Prostate gland (tissue), 2 donors: ENCODE data around the gene DMBX1. TPM values are rescaled to one million over a fixed set of nuclear protein-coding genes. Genes with fewer than 3 reads are reported as not detected.

Experiments
- DNase-seq: peaks from one replicate; pipeline ENCODE4 v3.0.0-alpha.2; 2019; ENCODE audit warnings: low spot score
- H3K27ac ChIP-seq, 2 donors: fragments of 200-600 bp; sonication (generic); 2 replicates each; pipeline ENCODE4 v1.5.1; 2017 to 2019
- H3K27me3 ChIP-seq: fragments of 200-600 bp; sonication (generic); replicated peaks from 2 replicates; pipeline ENCODE4 v1.5.1; 2019; ENCODE audit not compliant: insufficient read depth
- H3K36me3 ChIP-seq, 2 donors: fragments of 200-600 bp; sonication (generic); 1 replicate in 1 of 2; 2 replicates in 1 of 2; pipeline versions ENCODE4 v1.5.1 to v1.8.1; 2017 to 2019
- H3K4me1 ChIP-seq: fragments of 200-600 bp; sonication (generic); replicated peaks from 2 replicates; pipeline ENCODE4 v1.5.1; 2019
- H3K4me3 ChIP-seq, 2 donors: fragments of 200-600 bp; sonication (generic); 2 replicates each; pipeline ENCODE4 v1.5.1; 2017 to 2019
- H3K9me3 ChIP-seq: fragments of 200-600 bp; sonication (generic); 2 replicates; pipeline ENCODE4 v1.5.1; 2017
- POLR2A ChIP-seq: fragments of 450-650 bp; IDR thresholded peaks from one replicate; pipeline ENCODE4 v1.6.1; 2016; ENCODE audit warnings: antibody characterized with exemption, mild to moderate bottlenecking
- POLR2AphosphoS5 ChIP-seq: sonication (generic); formaldehyde crosslinking; IDR thresholded peaks from one replicate; pipeline ENCODE4 v1.6.1; 2017; ENCODE audit warnings: antibody characterized with exemption
- WGBS: methylation state at CpG from one replicate; pipeline ENCODE4 v1.1.5; 2018; 5-methylcytosine and 5-hydroxymethylcytosine counted together
- intact Hi-C: fragments of 100-400 bp; cut with DNase I; formaldehyde crosslinking; loops from one replicate; pipeline ENCODE4 v1.14.2; 2022
- total RNA-seq, 2 donors: library from RNA; depleted of rRNA; stranded (reverse); fragments of >200 nt; gene quantifications; one replicate each; pipeline ENCODE4 v1.1.0, GENCODE V29; 2016
- TF ChIP-seq, protein P1 (sequence below), 4 experiments: fragments of 200-600 bp in 2 of 4; fragments of 450-650 bp in 2 of 4; sonication (generic) in 2 of 4; IDR thresholded peaks; 1 replicate in 3 of 4; 2 replicates in 1 of 4; pipeline ENCODE4 v1.5.1; 2016 to 2019; ENCODE audit warnings: antibody characterized with exemption in 4 of 4, mild to moderate bottlenecking in 2 of 4, moderate library complexity in 2 of 4

The DMBX1 gene
- total RNA-seq, 2 donors from 2014 or later = not detected

DNA sequence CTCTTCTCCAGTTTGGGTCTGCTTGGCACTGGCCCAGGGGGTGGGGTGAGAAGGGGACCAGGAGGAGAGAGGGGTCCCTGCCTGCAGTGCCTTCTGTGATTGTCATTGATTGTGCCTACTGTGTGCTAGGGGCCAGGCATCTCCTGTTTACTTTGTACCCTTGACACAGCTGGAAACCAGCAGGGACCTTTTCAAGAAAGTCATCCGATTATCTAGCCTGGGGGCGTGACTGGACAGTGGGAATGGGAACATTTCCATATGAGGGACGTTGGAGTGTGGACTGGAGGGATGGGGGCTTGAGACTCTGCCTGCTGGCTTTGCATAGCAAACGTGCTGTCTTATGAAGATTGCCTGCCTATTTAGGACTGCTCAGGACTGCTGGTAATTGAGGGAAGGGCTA, 19.8 kb upstream of the DMBX1 start:
- TF ChIP-seq, protein P1, sequence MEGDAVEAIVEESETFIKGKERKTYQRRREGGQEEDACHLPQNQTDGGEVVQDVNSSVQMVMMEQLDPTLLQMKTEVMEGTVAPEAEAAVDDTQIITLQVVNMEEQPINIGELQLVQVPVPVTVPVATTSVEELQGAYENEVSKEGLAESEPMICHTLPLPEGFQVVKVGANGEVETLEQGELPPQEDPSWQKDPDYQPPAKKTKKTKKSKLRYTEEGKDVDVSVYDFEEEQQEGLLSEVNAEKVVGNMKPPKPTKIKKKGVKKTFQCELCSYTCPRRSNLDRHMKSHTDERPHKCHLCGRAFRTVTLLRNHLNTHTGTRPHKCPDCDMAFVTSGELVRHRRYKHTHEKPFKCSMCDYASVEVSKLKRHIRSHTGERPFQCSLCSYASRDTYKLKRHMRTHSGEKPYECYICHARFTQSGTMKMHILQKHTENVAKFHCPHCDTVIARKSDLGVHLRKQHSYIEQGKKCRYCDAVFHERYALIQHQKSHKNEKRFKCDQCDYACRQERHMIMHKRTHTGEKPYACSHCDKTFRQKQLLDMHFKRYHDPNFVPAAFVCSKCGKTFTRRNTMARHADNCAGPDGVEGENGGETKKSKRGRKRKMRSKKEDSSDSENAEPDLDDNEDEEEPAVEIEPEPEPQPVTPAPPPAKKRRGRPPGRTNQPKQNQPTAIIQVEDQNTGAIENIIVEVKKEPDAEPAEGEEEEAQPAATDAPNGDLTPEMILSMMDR (IDR thresholded peaks at IDR 0.05) = no peak
- no peak for TF ChIP-seq POLR2A
- no peak for TF ChIP-seq POLR2AphosphoS5
- no peak for DNase-seq

DNA sequence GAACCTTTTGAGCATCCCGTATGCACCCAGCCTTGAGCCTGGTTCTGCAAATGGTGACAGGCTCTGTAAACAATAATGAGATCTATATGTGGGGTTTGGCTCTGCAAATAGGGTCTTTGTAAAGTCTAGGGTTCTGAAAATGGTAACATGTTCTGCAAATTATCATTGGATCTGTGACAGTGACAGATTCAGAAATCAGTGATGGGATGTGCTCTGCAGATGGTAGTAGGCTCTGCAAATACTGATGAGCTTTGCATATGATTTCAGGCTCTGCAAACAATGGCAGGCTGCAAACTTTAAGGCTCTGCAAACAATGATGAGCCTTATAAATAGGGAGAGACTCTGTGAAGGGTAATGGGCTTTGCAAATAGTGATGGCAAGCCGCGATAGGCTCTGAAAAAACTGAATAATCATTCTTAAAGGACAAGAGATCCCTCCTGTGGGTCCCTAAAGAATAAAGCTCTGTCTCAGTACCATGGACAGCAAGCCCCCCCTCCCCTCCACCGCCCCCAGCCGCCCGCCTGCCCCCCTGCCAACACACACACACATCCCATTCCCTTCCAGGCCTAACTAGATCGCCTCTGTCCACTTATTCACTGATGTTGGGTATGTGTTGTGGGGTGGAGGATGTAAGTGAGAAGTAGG, 17.7 kb upstream of the DMBX1 start:
- H3K27me3 ChIP-seq = no peaks in the 10 kb centered on the region

More for the DNA sequence above, 19.8 kb upstream of the DMBX1 start:
- Histone ChIP-seq H3K9me3 (no peaks in the 10 kb centered on the region), H3K4me1 (no peaks in the 10 kb centered on the region), H3K27ac (no peak overlapping the region), H3K4me3 (no peak overlapping the region), H3K36me3 (no peaks in the 10 kb centered on the region), H3K27me3 (no peaks in the 10 kb centered on the region)
- WGBS = 37% methylated on average over 4 of the region's 4 CpGs
- intact Hi-C loops = no loop called here

DNA sequence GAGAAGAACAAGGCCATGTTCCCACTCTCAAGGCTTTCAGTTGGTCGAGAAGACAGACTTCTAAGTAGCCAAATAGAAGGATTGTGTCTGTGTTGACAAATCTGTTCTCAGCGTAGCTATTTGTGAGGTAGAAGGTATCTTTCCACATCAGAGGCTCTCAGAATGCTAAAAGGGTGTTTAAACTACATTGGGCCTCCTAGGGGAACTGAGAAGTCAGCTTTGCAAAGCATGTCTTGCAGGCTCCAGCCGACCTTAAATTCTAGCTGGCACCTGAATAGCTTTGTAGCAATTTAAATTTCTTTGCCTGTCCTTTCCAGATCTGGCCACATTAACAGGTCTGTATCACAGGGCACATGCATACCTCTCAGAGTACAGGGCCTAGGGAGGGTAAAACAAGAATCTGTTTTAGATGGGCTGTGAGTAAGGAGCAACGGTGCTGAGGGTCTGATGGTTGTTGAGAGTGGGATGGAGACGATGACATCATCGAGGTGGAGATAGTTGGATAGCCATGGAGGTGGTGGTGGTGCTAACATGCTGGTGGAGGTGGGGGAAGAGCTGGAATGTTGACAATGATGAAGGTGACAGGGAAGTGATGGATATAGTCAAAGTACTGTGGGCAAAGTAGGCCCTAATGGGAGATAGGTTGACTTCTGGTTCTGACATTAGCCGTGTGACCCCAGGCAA, 17.0 kb upstream of the DMBX1 start:
- TF ChIP-seq, protein P1 (IDR thresholded peaks at IDR 0.05) = no peak
- TF ChIP-seq POLR2AphosphoS5 (no peak), POLR2A (no peak)
- Histone ChIP-seq H3K4me3 (no peak overlapping the region), H3K36me3 (no peaks in the 10 kb centered on the region), H3K27me3 (no peaks in the 10 kb centered on the region), H3K4me1 (no peaks in the 10 kb centered on the region), H3K27ac (no peak overlapping the region), H3K9me3 (no peaks in the 10 kb centered on the region)
- WGBS = 73% methylated on average over 7 of the region's 7 CpGs
- no peak for DNase-seq
- intact Hi-C loops = no loop called here

More for the DNA sequence above, 17.7 kb upstream of the DMBX1 start:
- H3K4me1 ChIP-seq = no peaks in the 10 kb centered on the region
- TF ChIP-seq, protein P1 (IDR thresholded peaks at IDR 0.05) = no peak
- TF ChIP-seq POLR2A = no peak
- TF ChIP-seq POLR2AphosphoS5 = no peak
- H3K36me3 ChIP-seq = no peaks in the 10 kb centered on the region
- H3K27ac ChIP-seq = no peak overlapping the region
- no peak overlapping the region for H3K4me3 ChIP-seq
- intact Hi-C loops = no loop called here
- 49% methylated on average over 7 of the region's 7 CpGs for WGBS
- H3K9me3 ChIP-seq = no peaks in the 10 kb centered on the region
- DNase-seq = no peak

DNA sequence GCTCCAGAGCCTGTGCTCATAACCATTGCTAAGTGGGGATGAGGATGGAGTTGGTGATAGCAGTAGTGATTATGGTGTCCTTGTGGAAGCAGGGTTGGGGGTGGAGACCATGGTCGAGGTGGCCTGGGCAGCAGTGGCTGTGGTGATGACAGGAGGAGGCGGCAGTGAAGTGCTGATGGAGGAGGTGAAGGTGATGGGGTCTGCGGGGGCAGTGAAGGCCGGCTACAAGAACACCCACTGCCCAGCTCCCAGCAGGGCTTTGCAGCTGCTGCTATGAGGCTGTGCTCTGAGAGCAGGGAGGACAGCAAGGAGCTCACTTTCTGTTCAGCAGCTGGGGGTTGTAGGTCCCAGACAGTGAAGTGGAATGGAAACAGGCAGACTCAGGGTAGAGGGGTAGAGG, 15.6 kb upstream of the DMBX1 start:
- no peak for TF ChIP-seq POLR2AphosphoS5
- TF ChIP-seq POLR2A = no peak
- TF ChIP-seq, protein P1 (IDR thresholded peaks at IDR 0.05) = no peak
- Histone ChIP-seq H3K4me3 (no peak overlapping the region), H3K27me3 (peaks cover 2% of the 10 kb centered on the region), H3K36me3 (no peaks in the 10 kb centered on the region), H3K27ac (no peak overlapping the region), H3K4me1 (no peaks in the 10 kb centered on the region), H3K9me3 (no peaks in the 10 kb centered on the region)
- DNase-seq = no peak
- 31% methylated on average over 4 of the region's 4 CpGs for WGBS
- intact Hi-C loops = no loop called here

DNA sequence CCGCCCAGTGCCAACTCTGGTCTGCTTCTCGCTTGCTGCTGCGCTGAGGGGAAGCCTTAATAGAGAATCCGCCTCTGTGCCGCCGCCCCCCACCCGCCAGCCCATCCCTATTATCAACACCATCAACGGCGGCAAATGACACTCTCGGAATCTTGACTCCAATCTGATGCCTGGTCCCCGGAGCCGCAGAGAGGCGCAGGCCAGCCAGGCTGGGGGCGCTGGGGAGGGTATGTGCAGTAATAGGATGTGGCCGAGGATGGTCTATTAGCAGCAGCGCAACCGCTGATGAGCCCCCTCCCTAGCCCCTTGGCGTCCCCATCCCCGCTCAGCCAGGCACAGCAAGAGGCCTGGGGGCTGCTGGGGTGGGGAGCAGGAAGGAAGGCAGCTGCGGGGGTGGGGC, 15.1 kb upstream of the DMBX1 start:
- no peak overlapping the region for H3K27ac ChIP-seq
- peaks cover 2% of the 10 kb centered on the region for H3K27me3 ChIP-seq
- intact Hi-C loops = no loop called here
- no peaks in the 10 kb centered on the region for H3K4me1 ChIP-seq
- 27% methylated on average over 20 of the region's 20 CpGs for WGBS
- TF ChIP-seq POLR2A (no peak), POLR2AphosphoS5 (no peak)
- TF ChIP-seq, protein P1 (IDR thresholded peaks at IDR 0.05) = no peak
- H3K36me3 ChIP-seq = no peaks in the 10 kb centered on the region
- H3K9me3 ChIP-seq = no peaks in the 10 kb centered on the region
- H3K4me3 ChIP-seq = no peak overlapping the region
- DNase-seq = no peak
